Esophagus muscularis mucosa (tissue), 4 donors: Measurements from ENCODE around the gene MAN2B1. TPM values are rescaled to one million over a fixed set of nuclear protein-coding genes. Genes with fewer than 3 reads are reported as not detected.

ENCODE experiments used
- DNase-seq: peaks from one replicate; pipeline ENCODE4 v3.0.0-alpha.2; 2017; ENCODE audit errors: extremely low spot score
- H3K27ac ChIP-seq, 4 donors: fragments of 200-600 bp; sonication (generic); replicated peaks in 1 of 4; 1 replicate in 3 of 4; 2 replicates in 1 of 4; pipeline ENCODE4 v1.5.1; 2016 to 2019; ENCODE audit warnings: mild to moderate bottlenecking in 1 of 4
- H3K27me3 ChIP-seq, 4 donors: fragments of 200-600 bp; sonication (generic); one replicate each; pipeline versions ENCODE4 v1.5.1 to v1.6.0; 2016 to 2019
- H3K36me3 ChIP-seq, 4 donors: fragments of 200-600 bp; sonication (generic); one replicate each; pipeline ENCODE4 v1.5.1; 2016 to 2019
- H3K4me1 ChIP-seq, 4 donors: fragments of 200-600 bp; sonication (generic); one replicate each; pipeline ENCODE4 v1.5.1; 2016 to 2019
- H3K4me3 ChIP-seq, 4 donors: fragments of 200-600 bp; sonication (generic); 1 replicate in 2 of 4; 2 replicates in 2 of 4; pipeline ENCODE4 v1.5.1; 2016 to 2019; ENCODE audit warnings: mild to moderate bottlenecking in 4 of 4, moderate library complexity in 1 of 4
- H3K9me3 ChIP-seq, 4 donors: fragments of 200-600 bp; sonication (generic); 1 replicate in 3 of 4; 2 replicates in 1 of 4; pipeline ENCODE4 v1.5.1; 2016 to 2019
- EP300 ChIP-seq: sonication (generic); formaldehyde crosslinking; IDR thresholded peaks from one replicate; pipeline ENCODE4 v1.6.1; 2017; ENCODE audit warnings: antibody characterized with exemption
- POLR2A ChIP-seq: fragments of 450-650 bp; IDR thresholded peaks from one replicate; pipeline ENCODE4 v1.6.1; 2017; ENCODE audit warnings: antibody characterized with exemption, moderate library complexity, mild to moderate bottlenecking, low read depth
- POLR2AphosphoS5 ChIP-seq, 2 donors: sonication (generic); formaldehyde crosslinking; IDR thresholded peaks; one replicate each; pipeline ENCODE4 v1.6.1; 2017; ENCODE audit warnings: antibody characterized with exemption in 2 of 2
- WGBS: methylation state at CpG from one replicate; pipeline ENCODE4 v1.1.5; 2018; 5-methylcytosine and 5-hydroxymethylcytosine counted together
- intact Hi-C: fragments of 100-400 bp; cut with DNase I; formaldehyde crosslinking; loops from one replicate; pipeline ENCODE4 v1.15.1; 2023
- total RNA-seq, 4 donors: library from RNA; depleted of rRNA; stranded (reverse); fragments of >200 nt; gene quantifications; one replicate each; pipeline versions ENCODE4 v1.1.0 to v1.2.1, GENCODE V29; 2016
- TF ChIP-seq, protein P1 (sequence below), 3 experiments: fragments of 200-600 bp in 2 of 3; fragments of 450-650 bp in 1 of 3; sonication (generic) in 2 of 3; IDR thresholded peaks; one replicate each; pipeline ENCODE4 v1.5.1; 2017 to 2019; ENCODE audit warnings: antibody characterized with exemption in 3 of 3, mild to moderate bottlenecking in 2 of 3, moderate library complexity in 1 of 3

Gene MAN2B1
- total RNA-seq, 4 donors from 2014 or later: 65.7 to 80.8 (median 68.9) TPM

- Histone ChIP-seq H3K4me3 (no peak overlapping the region), H3K27ac (no peak overlapping the region), H3K9me3 (no peaks in the 10 kb centered on the region), H3K4me1 (no peaks in the 10 kb centered on the region), H3K36me3 (peaks cover 37 to 94% (median 85%) of the 10 kb centered on the region in 4 donors), H3K27me3 (no peaks in the 10 kb centered on the region)
- no peak for DNase-seq
- intact Hi-C loops: no loop called here
- no peak for TF ChIP-seq POLR2A
- TF ChIP-seq, protein P1, sequence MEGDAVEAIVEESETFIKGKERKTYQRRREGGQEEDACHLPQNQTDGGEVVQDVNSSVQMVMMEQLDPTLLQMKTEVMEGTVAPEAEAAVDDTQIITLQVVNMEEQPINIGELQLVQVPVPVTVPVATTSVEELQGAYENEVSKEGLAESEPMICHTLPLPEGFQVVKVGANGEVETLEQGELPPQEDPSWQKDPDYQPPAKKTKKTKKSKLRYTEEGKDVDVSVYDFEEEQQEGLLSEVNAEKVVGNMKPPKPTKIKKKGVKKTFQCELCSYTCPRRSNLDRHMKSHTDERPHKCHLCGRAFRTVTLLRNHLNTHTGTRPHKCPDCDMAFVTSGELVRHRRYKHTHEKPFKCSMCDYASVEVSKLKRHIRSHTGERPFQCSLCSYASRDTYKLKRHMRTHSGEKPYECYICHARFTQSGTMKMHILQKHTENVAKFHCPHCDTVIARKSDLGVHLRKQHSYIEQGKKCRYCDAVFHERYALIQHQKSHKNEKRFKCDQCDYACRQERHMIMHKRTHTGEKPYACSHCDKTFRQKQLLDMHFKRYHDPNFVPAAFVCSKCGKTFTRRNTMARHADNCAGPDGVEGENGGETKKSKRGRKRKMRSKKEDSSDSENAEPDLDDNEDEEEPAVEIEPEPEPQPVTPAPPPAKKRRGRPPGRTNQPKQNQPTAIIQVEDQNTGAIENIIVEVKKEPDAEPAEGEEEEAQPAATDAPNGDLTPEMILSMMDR (IDR thresholded peaks at IDR 0.05): no peak
- TF ChIP-seq POLR2AphosphoS5 (IDR thresholded peaks at IDR 0.05): no peak
- TF ChIP-seq EP300: no peak
- WGBS: 92% methylated on average over 11 of the region's 22 CpGs
Observed at GRCh38 chr19:12657966-12658365, 8.6 kb downstream of the MAN2B1 start.

GRCh38 chr19:12656899-12657571 is 9.5 kb downstream of the MAN2B1 start:
- H3K4me3 ChIP-seq: no peak overlapping the region
- peaks cover 35 to 92% (median 78%) of the 10 kb centered on the region in 4 donors for H3K36me3 ChIP-seq
- WGBS: 69% methylated on average over 50 of the region's 50 CpGs

GRCh38 chr19:12655546-12655945 is 11.0 kb downstream of the MAN2B1 start:
- Histone ChIP-seq H3K36me3 (peaks cover 25 to 90% (median 64%) of the 10 kb centered on the region in 4 donors), H3K4me3 (no peak overlapping the region), H3K9me3 (no peaks in the 10 kb centered on the region), H3K27ac (no peak overlapping the region), H3K4me1 (no peaks in the 10 kb centered on the region), H3K27me3 (no peaks in the 10 kb centered on the region)
- WGBS: 97% methylated on average over 8 of the region's 8 CpGs
- intact Hi-C loops: no loop called here
- no peak for DNase-seq
- TF ChIP-seq POLR2AphosphoS5 (IDR thresholded peaks at IDR 0.05) (no peak), POLR2A (no peak), EP300 (no peak)
- TF ChIP-seq, protein P1 (IDR thresholded peaks at IDR 0.05): no peak

More at GRCh38 chr19:12656899-12657571, 9.5 kb downstream of the MAN2B1 start:
- no peak for TF ChIP-seq POLR2AphosphoS5 (IDR thresholded peaks at IDR 0.05)
- TF ChIP-seq, protein P1 (IDR thresholded peaks at IDR 0.05): no peak
- TF ChIP-seq POLR2A: no peak
- TF ChIP-seq EP300: no peak
- Histone ChIP-seq H3K4me1 (no peaks in the 10 kb centered on the region), H3K27me3 (no peaks in the 10 kb centered on the region), H3K9me3 (no peaks in the 10 kb centered on the region), H3K27ac (peak overlapping the region in 1 of 4 donors; percentile 7)
- intact Hi-C loops: no loop called here
- DNase-seq: no peak

GRCh38 chr19:12652219-12652618 is 14.3 kb downstream of the MAN2B1 start:
- intact Hi-C loops: no loop called here
- H3K27me3 ChIP-seq: no peaks in the 10 kb centered on the region
- WGBS: 98% methylated on average over 6 of the region's 6 CpGs
- H3K36me3 ChIP-seq: peaks cover 13 to 58% (median 33%) of the 10 kb centered on the region in 4 donors
- no peak for DNase-seq
- H3K9me3 ChIP-seq: no peaks in the 10 kb centered on the region
- H3K4me3 ChIP-seq: no peak overlapping the region
- no peak for TF ChIP-seq EP300
- no peak for TF ChIP-seq POLR2A
- TF ChIP-seq POLR2AphosphoS5 (IDR thresholded peaks at IDR 0.05): no peak
- TF ChIP-seq, protein P1 (IDR thresholded peaks at IDR 0.05): no peak
- H3K27ac ChIP-seq: no peak overlapping the region
- peaks cover 11 to 18% (median 15%) of the 10 kb centered on the region in 4 donors for H3K4me1 ChIP-seq
